Measurements from ENCODE around the gene FLCN.
"Not testable (repeated sequence)": the region's sequence is repeated elsewhere in the genome, so short reads cannot be mapped to it uniquely, and the experiment has no call there.

FLCN gene

DNA sequence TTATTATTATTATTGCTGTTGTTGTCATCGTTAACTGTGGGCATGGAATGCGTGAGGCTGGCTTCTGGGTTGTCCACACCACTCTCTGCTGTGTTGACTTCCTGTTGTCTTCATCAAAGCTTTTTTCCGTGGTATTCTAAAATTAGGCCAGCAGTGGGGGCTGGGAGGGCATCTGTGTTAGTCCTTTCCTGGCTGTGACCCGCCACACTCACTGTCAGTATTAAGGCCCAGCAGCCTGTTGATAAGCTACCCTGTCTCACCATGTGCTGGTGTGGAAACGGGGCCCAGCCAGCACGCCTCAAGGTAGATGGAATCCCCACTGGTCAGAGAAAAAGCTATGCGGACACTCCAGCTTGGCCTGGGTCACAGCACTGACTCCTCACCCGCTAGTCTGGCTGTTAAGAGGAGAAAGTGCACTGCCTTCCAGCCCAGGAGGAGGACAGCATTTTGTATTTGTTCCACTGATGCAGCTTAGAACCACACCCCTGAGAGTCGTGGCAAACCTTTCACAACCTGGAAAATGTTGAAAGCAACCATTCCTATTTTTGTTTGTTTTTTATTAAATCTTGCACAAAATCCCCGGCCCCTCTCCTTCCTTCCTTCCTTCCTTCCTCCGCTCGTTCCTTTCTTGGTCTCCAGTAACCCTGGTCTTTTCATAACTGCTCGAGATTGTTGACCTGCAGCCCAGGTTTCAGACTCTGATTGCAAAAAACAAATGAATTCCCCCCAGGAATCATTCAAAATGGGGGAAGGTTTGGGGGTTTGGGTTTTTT, 51.8 kb downstream of the FLCN start:
- not testable (repeated sequence) for DNase-seq (ENCODE audit: low read depth)

DNA sequence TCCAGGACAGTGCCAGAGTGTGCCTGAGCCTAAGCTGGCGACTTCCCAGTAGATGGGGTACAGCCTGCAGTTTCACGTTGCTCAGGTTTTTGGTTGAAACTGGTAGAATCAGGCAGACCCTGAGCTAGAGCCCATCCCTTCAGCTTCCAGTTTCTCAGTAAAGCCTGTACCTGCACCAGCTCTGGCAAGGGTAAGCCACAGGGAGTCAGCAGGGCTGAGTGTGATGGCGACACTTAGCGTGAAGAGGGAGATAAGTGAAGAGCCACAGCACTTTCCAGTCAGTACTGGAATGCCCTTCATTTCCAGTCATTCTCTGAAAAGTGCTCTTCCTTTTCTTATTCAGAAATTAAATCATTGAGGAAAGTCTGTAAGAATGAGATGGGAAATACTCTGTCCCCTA, 53.2 kb downstream of the FLCN start:
- DNase-seq (ENCODE audit: low read depth), result no peak

DNA sequence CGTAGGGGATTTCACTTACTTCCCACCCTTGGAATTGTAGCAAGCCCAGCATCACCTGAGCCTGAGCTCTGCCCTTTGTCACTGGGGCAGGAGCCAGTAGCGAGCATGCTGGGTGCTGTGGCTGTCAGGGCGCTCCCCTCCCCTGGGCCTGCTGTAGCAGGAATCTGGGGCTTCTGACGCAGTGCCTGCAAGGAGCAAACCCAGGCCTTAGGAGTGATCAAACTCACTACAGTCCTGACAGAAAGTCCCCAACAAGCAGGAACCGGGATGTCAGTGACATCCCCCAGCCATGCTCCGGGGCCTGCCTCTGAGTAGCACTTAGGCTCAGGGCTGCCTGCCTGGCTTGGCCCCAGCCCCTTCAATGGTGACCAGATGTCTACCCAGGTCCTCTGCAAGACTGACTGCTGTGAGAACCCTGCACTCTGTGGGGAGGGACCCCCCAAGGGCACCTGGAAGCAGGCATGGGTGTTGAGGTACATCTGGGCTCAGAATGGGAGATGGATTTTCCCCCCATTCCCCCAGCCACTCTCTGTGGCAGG, 54.3 kb downstream of the FLCN start:
- no peak for DNase-seq (ENCODE audit: low read depth)

DNA sequence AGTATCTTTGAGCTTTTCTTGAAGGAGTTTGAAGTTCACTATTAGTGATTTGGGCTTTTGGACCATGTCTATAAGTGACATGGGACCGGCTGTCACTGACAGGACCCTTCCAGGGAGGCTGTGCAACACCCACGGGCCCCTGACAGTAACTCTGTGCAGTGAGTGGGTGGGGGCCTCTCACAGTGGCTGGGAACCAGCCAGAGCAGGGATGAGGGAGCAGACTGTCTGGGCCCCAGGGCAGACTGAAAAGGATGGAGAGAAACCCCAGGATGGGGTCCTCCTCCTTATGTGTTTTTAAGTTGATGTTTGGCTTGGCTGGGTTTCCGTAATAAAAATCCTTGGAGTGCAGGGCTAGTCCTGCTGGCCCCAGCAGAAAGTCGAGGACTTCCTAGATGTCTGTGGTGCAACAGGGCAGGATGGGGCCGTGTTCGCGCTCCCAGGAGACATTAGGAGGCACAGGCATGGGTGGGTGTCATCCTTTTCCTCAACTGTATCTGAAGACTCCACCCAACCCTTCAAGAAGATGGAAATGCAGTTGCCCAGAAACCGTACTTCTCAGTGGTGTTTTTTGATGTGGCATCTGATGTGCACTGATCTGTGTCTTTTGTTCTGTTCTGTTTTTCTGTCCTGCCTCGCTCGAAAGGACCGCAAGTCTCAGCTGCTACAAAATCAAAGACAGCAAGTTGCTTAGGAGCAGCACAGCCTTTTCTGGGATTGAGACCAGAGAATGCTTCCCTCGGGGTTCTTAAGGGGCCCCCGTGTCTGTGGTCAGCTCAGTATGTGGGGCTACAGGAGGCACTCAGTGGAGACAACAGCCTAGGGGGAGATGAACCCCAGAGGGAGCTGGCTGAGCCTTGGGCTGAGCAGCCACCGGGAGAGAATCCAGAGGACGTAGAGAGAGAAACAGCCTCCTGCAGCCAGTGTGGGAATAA, 55.0 kb downstream of the FLCN start:
- no peak for DNase-seq (ENCODE audit: low read depth)

DNA sequence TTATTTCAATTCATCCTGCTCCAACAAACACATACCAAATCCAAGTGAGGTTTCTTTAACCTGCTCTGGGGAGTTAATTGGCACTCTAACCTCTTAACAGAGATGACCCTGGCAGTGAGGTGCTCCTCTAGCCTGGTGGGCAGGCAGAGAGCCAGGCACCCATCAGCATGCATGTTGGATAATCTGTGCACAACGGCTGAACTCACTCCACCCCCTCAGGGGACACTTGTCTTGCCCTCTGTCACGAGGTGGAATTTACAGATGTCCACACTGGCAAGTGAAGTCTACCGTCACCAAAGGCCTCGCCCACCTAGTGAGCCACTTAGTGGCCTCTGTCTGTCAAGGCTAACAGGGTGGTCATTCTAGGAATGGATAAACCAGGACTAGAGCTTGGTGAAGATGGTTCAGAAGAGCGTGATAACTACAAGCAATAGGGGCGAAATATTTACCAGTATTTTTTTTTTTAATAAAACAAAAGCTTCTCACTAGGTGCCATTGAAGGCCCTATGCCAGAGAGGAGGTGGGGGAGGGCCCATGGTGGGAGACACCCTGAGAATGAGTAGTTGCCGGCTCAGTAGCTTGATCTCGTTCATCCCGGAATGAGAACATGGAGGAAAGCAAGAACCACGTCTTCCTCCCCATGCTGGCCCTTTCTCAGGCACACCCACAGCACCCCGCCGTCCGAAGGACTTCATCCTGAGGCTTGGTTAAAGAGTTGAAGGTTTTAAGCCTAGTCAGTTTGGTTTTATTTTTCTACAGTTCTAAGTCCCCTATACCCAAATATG, 56.0 kb downstream of the FLCN start:
- DNase-seq (ENCODE audit: low read depth), result no peak

DNA sequence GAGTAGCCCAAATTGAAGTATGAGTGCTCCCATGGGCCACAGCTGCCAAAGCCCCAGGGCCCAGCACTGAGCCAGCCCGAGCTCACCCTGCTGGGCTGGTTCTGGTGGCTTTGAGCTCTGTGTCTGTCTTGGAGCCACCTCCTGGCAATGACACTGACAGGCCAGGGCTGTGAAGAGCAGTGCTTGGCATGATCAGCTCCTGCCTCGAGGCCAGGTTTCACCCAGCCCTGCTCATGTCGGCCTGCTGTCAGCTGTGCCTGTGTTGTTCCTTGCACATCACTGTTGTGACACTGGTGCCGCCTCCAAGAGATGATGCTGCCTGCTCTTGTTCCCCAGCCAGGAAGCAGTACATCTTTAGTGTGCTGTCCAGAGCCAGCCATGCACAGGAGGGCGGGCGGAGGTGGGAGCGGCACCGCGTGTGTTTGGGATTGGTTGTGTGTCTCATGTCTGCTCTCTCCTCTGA, 56.8 kb downstream of the FLCN start:
- no peak for DNase-seq (ENCODE audit: low read depth)

DNA sequence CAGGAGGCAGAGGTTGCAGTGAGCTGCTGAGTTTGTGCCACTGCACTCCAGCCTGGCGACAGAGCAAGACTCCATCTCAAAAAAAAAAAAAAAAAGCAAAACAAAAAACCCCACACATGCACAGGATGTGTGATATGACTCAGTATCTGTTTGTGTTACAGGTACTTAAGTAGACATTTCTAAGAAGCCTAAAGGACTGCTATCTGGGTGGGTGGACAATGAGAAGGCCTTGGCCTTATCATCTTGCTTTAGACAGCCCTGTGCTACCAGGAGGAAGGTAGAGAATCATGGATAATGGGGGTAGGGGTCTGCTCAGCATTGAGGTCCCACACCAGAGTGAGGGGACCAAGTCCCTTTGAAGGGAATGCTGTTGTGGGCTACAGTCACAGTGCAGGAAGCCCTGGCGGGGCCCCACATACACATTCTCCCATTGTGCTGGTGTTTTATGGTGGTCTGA, 57.6 kb downstream of the FLCN start:
- DNase-seq (ENCODE audit: low read depth), result no peak

DNA sequence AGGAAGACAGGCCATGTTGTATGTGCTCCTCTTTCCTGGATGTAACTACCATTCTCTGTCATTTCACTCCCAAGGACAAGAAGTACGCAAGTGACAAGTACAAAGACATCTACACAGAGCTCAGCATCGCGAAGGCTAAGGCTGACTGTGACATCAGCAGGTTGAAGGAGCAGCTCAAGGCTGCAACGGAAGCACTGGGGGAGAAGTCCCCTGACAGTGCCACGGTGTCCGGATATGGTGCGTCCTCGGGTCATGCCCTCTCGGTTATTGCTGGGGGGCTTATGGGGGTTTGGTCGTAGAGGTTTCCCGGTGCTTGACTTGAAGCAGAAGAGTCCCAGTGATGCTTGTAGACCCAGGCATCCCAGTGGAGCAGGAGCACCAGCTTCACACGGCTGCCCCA, 59.8 kb downstream of the FLCN start:
- no peak for DNase-seq (ENCODE audit: low read depth)

DNA sequence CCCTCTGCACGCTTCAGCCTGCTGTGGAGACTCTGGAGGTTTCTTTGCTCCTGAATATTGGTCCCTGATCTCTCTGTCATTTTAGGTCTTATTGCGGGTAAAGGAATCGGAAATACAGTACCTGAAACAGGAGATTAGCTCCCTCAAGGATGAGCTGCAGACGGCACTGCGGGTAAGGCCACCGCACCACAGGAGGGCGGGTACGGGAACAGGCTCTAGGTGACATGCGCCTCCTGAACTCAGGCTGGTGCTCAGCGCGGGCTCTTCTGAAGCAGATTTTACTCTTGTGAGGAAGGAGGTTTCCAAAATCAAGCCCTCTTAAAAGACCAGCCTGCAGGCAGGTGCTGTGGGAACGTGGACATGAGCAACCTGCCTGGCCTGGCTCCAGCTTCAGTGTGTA, 60.6 kb downstream of the FLCN start:
- no peak for DNase-seq (ENCODE audit: low read depth)

DNA sequence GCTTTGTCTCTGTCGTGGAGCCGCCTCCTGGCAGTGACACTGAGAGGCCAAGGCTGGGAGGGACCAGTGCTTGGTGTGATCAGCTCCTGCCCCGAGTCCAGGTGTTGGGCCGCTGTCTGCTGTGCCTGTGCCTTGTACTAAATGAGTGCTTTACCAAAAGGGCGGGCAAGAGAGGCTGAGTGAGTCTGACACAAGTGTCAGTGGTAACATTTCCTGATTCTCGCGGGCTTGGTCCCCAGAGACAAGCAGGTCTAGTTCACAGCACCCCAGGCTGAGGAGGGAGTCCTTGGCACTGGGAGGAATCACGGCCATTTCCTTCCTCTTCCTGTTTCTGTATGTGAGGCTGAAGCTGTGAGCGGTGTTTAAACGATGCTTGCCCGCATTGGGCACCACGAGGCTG, 61.1 kb downstream of the FLCN start:
- no peak for DNase-seq (ENCODE audit: low read depth)

DNA sequence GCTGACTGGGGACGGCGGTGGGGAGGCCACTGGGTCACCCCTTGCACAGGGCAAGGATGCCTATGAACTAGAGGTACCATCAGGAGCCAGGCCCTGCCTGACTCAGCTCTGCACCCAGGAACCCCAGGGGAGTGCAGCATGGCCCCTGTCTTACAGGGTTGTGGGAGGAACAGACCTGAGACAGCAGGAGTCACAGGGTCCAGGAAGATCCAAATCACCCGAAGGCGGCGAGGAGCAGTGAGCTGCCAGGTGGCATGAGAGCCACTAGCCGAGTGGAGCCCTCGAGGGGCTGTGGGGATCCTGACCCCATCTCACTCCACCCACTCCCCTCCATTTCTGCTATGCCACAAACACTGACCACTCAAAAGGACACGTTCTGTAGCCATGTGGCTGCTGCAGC, 61.6 kb downstream of the FLCN start:
- DNase-seq (ENCODE audit: low read depth), result no peak

DNA sequence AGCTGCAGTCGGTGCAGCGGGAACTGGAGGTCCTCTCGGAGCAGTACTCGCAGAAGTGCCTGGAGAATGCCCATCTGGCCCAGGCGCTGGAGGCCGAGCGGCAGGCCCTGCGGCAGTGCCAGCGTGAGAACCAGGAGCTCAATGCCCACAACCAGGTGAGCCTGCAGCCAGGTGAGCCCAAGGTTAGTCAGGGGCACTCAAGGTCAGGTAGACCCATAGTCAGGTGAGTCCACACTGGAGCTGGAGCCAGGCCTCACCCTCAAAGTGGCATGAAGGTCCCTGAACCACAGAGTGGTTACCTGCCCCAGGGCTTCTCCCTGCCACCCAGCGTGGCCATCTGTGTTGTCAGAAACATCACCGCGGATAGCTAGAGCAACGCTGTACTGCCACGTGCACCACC, 63.0 kb downstream of the FLCN start:
- no peak for DNase-seq (ENCODE audit: low read depth)

DNA sequence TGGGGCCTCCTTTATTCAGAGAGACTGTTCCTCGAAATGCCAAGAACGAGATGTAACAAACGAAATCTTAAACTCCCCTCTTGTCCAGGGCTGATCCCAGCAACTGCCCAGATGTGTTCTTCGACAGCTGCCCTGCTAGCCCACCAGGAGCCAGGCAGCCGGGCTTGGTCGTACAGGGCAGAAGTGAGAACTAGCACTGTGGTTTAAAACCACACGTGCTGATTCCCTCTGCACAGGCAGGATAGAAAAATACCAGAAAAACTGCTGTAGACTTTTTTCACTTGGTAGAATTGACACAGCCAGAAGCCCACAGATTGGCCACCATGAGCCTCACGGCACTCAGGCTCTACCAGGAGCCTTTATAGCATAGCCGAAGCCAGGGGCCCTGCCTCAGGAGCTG, 64.0 kb downstream of the FLCN start:
- no peak for DNase-seq (ENCODE audit: low read depth)

DNA sequence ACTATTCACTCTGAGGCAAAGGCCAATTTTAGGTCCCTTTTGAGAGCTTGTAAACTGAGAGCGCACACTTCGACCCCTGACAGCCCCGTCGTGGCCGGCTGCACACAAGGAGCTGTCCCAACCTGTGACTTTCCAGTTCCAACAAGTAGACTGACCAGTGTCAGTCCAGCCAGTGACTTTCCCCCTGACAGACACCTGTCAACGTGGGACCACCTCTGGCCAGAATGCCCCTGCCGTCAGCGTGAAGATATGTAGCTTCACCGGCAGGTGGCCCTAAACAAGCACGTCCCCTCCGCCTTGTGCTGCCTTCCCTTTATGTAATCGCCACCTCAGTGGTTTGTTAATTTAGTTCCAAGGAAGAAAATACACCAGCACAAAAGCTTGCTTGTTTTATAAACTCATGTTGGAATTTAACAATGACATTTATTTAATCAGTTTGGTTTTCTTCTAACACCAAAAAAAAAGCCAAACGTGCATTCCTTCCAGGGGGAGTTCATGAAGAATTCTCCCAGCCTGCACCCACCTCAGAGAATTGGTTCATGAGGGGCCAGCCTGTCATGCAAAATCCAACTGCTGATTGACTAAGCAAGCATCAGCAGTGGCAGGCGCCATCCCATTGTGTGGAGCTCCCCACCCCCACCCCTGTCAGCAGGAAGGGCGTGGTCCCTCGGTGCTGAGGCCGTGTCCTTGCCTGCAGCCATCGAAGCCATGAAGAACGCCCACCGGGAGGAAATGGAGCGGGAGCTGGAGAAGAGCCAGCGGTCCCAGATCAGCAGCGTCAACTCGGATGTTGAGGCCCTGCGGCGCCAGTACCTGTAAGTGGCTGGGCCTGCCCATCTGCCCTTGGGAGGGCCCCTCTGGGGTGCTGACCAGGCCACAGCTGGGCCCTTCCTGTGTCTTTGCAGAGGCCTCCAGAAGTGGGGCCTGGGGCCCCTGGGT, 64.7 kb downstream of the FLCN start:
- DNase-seq (ENCODE audit: low read depth), result no peak

DNA sequence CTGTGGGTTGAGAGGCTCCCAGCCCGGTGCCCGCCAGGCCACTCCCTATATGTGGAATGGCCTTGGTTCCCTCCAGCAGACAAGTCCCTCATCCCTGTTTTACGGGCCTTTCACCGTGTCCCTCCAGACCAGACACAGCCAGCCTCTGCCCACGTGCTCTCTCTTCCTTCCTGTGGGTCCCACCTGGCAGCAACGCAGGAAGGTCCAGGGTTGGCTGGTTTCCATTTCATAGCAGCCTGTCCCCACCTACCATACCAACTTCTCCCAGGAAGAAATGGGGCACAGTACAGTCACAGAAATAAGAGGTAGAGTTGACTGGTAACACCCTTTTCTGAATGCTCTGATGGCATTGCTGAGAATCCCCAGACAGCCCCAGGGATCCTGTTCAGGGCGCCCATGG, 65.8 kb downstream of the FLCN start:
- DNase-seq (ENCODE audit: low read depth), result no peak

DNA sequence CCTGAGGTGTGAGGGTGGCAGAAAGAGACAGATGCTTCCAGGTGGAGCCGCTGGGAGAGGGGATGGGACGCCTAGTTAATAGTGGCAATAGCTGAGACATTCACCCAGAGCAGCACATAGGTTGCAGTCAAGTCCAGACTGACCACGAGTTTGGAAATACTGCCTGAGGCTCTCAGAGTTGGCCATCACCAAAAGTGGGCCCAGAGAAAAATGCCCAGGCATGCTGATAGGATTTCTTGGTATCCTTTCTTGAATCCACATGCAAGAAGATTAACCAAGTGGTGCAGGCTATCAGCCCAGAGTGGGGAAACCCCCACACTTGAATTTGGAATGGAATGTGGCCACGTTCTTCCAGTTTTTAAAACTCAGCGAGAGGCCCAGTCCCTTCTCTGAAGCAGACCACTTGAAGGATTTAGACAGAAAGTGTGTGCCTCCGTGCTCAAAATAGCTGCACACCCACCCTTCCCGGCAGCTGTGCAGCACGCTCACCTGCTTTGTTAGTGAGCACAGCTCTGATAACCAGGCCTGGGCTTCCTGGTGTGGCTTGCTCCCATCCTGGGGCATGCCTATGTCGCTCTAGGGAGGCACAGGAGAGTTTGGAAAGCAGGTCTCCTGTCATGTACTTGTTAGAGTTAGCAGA, 66.5 kb downstream of the FLCN start:
- no peak for DNase-seq (ENCODE audit: low read depth)

DNA sequence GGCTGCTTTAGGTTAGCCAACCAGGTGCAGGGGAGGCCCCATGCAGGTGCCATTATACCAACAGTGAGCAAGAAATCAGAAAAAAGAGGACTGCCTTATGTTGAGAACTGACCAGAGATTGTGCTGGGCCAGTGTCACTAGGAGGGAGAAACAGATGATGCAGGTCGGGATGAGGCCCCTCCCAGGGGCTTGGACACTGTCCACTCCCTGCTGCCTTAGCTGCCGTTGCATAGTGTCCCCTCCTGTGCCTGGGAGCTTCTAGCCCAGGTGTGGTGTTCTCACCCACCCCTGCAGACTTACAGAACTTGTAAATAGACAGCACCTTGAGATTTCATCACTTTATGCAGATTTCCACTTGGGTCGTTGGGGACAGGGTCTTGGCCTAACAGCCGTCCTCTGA, 67.6 kb downstream of the FLCN start:
- DNase-seq (ENCODE audit: low read depth), result no peak

DNA sequence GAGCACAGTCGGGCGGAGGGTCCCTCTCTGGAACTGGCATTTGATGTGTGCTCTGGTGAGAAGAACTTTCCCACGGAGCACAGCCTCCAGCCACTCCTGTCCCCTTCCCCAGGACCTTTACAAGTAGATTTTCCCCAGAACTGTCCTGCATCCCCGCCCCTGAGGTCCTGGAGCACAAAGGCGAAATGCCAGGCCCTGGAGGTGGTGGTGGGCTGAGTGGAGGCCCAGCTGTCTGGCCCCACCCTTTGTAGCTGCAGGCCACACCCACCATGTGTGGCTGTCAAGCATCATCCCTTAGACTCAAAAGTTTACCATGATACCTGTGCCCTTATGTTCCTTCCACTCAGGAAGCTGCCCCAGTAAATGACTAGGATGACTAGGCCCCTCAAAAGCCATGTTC, 68.6 kb downstream of the FLCN start:
- no peak for DNase-seq (ENCODE audit: low read depth)

DNA sequence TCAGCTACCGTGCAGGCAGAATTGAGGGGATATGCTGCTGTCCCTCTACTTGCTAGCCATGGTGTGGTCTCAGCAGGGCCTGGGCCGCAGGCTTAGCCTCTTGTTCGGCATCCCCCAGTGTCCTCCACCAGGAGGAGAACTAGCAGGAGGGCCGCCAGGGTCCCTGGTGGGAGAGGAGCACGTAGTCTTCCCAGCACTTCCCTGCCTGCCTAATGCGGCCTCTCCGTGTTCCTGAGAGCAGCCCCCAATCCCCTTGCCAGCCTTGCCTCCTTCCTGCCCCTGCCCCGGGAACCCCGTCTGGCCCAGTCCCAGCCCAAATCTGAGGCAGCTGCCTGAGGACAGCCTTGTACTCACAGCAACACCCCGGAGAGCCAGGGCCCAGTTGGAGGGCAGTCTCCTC, 69.0 kb downstream of the FLCN start:
- no peak for DNase-seq (ENCODE audit: low read depth)

DNA sequence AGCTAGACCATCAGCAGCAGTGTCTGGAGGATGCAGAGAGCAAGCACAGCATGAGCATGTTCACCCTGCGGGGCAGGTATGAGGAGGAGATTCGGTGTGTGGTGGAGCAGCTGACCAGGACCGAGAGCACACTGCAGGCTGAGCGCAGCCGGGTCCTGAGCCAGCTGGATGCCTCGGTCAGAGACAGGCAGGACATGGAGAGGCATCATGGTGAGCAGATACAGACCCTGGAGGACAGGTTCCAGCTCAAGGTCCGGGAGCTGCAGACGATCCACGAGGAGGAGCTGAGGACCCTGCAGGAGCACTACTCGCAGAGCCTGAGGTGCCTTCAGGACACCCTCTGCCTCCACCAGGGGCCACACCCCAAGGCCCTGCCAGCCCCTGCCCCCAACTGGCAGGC, 69.6 kb downstream of the FLCN start:
- DNase-seq (ENCODE audit: low read depth), result no peak

DNA sequence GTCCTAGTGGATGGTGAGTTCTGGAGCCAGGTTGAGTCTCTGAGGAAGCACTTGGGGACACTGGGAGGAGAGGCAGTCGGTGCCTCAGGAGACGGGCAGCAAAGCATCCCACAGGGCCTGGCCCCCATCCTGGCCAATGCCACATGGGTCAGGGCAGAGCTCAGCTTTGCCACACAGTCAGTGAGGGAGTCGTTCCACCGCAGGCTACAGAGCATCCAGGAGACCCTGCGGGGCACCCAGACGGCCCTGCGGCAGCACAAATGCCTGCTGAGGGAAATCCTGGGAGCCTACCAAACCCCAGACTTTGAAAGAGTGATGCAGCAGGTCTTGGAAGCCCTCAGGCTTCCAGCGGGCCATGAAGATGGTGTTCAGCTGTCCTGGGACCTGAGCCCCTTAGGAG, 70.5 kb downstream of the FLCN start:
- no peak for DNase-seq (ENCODE audit: low read depth)

Measured in GM04504 (cell line).